EL (cell line): ENCODE measurements around the gene CLIC3.
"Not testable (repeated sequence)": the region's sequence is repeated elsewhere in the genome, so short reads cannot be mapped to it uniquely, and the experiment has no call there.

Source experiments
- DNase-seq: peaks from one replicate; pipeline ENCODE4 v3.0.0-alpha.2; 2016

CLIC3 gene

DNA sequence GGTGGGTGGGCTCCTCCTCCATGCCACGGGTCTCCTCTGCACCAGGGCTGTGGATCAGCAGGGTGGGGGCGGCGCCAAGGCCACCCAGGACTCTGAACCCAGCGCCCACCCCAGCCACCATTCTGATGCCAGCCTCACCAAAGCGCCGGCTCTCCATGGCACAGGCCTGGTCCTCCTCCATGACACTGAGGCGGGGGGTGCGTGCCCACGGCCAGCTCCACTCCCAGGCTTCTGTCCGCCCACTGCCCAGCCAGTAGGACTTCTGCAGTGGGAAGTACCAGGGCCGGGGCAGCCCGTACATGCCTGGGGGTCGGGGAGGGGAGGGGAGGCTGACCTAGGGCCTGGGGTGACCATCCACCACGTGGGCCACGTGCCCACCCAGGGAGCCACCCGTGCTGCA is 20.1 kb upstream of the CLIC3 start:
- no peak for DNase-seq

DNA sequence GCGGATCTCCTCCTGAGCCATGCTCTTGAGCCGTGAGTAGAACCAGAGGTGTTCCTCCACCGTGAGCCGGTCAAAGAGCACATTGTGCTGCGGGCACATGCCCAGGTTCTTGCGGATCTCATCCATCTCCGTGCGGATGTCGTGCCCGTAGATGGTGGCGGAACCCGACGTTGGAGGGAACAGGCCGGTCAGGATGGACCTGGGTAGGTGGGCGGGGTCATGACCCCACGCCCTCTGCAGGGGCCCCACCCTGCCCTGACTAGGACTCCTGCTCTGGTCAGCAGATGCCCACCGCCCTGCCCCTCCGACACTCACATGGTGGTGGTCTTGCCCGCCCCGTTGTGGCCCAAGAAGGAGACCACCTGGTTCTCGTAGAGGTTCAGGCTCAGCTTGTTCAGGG is 19.6 kb upstream of the CLIC3 start:
- DNase-seq: no peak

DNA sequence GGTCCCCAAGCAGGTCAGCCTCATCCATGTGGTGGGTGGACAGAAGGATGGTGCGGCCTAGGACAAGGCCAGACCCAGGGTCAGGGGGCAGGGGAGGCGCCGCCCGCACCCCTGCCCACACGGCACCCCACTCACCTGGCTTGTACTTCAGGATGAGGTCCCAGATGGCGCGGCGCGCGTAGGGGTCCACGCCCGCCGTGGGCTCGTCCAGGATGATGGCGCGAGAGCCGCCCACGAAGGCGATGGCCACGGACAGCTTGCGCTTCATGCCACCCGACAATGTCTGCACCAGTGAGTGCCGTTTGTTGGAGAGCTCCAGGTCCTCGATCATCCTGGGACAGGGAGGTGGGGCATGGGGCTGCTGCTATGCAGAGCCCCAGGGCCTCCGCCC is 19.2 kb upstream of the CLIC3 start:
- no peak for DNase-seq

DNA sequence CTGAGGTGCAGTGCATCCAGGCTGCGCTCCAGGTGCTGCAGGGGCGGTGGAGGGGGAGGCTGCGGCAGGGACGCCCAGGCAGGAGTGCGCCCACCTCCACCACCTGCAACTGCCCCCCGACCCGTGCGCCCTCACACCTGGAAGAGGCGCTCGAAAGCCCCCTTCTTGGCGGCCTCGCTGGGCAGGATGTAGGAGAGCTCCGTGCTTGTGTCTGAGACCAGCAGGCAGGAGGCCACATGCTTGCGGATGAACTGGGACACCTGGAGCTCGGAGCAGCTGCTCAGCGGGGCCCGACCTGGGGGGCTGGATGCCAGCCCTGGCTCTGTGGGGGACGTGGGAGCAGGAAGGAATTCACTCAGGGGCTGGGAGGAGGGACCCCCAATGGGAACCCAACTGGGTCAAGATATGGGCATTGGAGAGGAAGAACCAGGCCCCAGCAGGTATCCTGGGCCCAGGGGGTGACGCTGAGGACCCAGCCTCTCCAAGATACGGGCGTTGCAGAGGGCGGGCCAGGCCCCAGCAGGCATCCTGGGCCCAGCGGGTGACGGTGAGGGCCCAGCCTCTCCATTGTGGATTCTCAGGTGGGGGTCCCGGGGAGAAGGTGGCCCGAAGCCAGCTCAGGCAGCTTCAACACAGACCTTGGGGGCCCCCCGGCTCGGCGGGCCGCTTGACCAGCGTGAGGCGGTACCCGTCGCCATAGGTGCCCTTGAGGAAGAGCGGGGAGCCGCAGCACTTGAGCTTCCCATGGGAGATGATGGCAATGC is 18.6 kb upstream of the CLIC3 start:
- no peak for DNase-seq

DNA sequence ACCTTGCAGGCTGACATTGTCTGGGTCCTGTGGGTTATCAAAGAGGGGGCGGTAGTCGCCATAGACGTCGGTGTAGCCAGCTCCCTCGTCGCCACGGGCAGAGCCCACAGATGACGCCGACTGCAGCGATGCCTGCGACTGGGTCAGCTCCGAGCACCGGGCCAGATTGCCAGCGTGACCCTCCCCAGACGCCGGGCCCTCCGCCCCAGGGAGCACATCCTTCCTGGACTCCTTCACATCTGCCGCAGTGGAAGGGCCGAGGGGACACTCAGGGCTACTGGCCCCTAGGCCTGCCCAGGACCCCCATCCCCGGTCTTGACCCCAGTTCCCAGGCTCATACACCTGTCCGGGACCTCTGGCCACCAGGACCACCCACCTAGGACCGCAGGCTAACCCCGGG is 17.8 kb upstream of the CLIC3 start:
- DNase-seq: no peak

DNA sequence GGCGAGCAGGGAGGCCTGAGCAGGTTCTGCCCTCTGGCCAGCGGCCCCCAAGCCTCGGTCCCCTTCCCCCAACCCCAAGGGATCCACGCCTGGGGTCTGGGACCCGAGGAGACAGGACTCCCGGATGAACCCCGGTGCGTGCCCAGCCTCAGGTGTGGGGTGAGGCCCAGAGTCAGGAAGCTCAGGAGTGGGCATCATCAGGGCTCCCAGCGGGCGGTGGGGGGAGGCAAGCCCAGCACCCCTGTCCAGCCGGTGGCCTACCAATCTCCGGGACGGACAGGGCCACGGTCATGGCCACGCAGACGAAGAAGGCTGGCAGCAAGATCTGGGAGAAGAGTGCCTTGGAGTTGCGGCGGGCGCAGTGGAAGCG is 17.2 kb upstream of the CLIC3 start:
- no peak for DNase-seq

DNA sequence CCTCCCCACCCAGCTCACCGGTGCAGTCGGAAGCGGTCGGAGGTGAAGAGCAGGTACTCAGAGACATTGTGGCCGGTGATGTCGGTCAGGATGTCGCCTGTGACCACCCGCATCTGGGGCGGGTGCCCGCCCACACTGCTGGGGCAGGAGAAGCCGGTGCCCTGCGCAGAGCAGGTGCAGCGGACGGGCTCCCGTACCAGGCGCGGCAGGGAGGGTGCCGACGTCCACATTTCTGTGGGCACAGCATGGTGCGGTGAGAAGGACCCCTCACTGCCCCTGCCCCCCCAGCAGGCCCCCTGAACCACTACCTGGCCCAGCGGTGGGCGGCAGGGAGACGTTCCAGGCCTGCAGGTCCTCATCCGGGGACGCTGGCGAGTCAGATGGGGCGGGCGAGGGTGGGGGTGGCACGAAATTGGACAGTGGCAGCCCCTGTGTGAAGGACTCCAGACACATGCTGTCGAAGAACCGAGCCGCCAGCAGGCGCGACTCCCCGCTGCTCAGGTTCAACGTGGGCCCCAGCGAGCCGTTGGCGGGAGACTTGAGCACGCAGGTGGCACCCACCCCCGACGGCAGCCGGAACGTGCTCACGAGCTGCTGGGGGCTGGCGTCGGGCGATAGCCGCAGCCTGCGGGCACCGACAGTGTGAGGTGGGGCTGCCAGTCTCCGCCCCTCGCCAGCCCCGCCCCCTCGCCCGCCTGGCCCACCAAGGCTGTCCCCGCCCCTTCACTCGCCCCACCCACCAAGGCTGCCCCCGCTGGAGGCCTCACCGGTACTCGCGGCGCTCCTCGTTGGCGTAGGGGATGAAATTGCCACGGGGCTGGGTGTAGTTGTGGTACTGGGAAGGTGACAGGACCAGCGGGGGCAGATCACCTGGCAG is 16.6 kb upstream of the CLIC3 start:
- DNase-seq: no peak

DNA sequence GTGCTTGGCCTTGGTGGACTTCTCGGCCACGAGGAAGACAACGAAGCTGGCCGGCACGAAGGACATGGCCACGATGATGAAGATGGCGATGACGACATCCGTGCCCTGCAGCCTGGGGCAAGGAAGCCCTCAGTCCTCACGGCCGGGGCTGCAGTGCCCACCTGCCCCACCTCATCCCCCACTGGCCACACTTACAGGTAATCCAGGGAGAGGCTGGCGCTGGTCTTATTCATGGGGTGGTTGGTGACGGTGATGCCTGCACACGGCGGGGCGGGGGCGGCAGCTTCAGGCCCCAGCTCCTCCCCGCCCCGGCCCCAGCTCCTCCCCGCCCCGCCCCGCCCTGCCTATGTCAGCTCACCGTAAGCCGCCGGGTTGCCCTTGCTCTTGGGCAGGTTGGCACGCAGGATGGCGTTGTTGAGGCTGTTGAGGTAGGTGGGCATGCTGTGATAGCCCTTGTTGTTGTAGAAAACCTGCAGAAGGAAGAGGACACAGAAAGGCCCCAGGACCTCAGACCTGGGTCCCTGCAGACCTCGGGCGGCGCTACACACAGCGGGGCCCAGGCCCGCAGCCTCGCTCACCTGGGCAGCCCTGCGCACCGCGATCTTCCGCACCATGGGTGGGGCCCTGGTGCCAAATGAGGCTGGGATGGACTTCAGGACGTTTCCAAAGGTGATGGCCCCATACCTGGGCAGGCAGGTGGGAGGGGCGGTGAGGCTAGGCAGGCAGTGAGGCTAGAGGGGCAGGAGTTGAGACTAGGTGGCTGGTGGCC is 15.7 kb upstream of the CLIC3 start:
- DNase-seq: no peak

DNA sequence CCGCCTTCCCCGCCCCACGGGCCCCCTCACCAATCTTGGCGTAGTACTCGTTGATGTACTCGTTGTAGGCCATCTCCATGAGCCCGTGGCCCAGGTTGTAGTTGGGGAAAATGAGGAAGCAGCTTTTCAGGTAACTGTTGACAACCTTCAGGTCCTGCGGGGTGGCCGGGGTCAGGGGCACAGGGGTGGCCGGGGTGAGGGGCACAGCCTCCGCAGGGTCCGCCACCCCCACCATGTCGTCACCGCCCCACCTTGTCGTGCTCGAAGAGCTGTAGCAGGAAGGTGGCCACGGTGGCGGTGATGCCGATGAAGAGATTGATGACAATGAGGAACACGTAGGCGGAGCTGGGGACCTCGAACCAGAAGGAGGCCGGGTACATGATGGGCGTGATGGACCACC is 14.8 kb upstream of the CLIC3 start:
- DNase-seq: no peak

DNA sequence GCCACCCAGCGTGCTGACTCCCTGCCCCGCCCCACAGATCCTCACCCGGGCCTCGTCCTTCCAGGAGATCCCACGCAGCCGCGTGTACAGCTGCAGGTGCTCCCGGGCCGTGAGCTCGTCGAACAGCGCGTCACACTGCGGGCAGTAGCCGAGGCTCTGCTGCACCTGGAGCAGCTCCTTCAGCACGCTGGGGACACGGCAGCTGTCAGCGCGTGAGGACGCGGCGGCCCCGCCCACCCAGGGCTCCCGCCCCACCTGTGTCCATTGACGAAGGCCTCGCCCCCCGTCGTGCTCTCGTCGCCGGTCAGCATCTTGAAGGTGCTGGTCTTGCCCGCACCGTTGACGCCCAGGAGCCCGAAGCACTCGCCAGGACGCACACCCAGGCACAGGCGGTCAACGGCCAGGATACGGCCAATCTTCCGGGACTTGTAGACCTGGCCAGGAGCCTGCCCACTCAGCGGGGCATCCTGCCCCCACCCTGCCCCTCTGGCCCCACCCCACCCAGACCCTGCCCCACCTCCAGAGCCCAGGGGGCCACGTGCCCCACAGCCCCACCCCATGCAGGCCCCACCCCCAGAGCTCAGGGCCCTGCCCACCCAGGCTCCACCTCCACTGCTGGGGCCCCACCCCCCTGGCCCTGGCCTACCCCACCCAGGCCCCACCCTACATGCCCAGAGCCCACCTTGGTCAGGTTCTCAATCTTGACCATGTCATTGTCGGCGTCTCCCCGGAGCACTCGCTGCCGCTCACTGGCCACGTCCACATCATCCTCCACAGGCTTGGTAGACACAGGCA is 13.8 kb upstream of the CLIC3 start:
- no peak for DNase-seq

DNA sequence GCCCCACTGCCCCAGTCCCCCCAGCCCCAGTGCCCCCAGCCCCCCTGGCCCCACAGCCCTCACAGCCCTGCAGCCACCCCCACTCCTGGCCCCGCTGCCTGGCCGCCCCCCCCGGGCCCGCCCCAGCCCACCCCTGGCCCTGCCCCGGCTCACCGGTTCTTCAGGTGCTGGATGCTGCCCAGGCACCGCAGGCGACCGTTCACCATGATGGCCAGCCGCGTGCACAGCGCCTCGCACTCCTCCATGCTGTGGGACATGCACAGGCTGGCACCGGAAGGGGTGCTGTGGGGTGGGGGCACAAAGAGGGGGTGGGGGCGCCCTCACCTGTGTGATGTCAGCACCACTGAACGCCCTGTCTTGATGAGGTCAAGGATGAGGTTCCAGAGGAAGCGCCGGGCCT is 12.8 kb upstream of the CLIC3 start:
- no peak for DNase-seq

DNA sequence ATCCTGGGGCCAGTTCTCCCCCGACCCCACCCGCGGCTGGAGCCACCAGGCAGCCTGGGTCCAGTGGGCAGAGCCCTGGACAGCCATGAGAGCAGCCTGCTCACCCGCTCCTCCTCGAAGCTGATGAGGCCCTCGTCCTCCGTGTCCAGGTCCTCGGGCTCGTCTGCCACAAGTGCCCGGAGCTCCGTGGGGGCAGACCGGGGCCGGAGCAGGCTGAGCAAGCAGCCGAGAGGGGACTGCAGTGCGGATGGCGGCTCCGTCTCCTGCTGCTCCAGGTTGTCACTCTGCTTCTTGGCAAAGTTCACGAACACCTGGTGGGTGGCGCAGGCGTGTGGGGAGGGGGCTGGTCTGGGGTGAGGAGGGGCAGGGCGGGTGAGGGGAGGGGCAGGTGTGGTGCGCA is 11.9 kb upstream of the CLIC3 start:
- no peak for DNase-seq

DNA sequence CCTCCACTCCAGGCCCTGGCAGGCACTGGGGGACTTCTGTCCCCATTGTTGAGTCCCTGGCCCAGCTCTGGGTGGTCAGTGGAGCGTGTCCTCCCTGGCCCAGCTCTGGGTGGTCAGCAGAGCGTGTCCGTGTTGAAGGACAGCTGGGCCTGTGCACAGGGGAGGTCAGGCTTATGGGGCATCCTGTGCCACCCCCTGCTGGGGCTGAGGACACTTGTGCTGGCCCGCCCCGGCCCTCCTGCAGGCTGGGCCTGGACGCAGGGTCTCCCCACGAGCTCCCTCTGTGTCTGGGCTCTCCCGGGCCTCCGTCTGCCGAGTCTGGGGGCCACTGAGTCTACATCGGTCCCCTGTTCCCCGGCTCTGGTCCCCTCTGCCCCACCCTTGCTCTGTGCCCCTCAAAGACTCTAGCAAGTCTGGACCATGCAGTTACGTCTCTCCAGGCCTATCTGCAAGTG is 11.5 kb upstream of the CLIC3 start:
- DNase-seq: no peak

DNA sequence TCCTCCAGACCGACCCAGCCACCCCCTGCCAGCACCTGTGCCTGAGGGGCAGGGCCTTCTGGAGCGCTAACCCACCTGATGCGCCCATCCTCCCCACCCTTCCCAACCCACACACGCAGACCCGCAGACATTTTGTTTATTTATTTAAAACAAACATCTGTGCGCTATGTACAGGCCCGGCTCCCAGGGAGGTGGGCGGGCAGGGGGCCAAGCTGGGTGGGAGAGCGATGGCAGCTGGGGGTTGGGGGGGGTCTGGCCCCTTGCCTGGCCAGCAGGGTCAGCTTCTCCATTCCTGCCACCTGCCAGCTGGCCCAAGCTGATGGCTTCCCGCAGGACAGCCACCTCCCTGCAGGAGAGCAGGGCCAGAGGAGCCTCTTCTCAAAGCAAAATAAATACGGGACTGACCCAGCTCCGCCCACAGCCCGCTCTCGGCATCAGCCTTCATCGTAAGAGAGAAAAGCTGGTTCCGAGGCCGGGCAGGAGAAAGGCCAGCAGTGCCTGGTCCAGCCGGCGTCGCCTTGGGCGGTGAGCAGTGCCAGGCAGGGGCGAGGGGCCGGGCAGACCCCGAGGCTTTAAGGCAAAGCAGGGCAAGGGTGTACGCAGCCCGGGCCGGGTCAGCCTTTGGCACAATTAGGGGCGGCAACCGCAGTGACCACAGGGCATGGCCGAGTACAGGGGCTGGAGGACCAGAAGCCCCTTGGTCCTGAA is 10.9 kb upstream of the CLIC3 start:
- DNase-seq: no peak

DNA sequence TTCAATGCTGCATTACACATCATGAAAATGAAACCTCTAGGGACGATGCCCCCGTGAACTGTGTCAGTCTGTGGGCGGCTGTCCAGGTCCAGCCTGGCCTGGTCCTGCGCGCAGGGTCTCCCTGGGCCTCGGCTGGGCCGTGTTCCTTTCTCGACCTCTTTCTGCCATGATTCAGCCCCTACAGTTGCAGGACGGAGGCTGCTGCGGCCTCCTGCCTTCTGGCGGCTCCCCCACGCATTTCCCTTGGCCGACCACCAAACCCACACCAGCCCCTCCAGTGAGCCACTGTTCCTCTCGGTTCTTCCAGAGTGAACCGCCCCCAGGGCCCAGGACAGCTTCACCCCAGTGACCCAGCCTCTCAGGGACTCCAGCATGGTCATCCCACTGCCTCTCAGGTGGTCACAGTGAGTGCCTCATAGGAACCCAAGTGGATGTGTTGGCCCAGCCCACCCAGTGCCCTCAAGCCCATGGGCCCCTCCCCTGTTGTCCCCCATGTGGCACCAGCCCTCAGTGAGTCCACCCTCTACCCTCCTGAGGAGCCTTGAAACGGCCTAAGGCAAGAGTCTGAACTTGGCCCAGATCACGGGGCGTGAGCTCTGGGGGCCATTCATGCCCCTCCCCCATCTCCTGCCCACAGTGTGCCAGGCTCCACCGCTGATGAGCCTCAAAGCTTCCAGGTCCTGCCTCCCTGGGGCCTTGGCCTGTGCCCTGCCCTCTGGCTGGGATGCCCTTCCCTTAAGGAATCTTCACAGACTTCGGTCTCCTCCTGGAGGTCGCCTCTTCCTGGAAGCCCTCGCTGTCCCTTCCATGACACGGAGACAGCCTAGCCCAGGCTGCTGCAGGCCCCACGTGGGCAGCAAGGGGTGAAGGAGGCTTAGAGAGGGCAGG is 10.0 kb upstream of the CLIC3 start:
- DNase-seq: no peak

DNA sequence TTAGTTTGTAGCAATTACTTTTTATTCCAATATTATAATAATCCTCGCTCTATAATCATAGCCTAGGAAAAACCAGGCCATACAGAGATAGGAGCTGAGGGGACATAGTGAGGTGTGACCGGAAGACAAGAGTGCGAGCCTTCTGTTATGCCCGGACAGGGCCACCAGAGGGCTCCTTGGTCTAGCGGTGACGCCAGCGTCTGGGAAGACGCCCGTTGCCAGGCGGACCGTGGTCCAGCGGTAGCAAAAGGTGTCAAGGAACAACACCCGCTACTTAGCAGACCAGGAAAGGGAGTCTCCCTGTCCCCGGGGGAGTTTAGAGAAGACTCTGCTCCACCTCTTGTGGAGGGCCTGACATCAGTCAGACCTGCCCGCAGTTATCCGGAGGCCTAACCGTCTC is 7.9 kb upstream of the CLIC3 start:
- not testable (repeated sequence) for DNase-seq

DNA sequence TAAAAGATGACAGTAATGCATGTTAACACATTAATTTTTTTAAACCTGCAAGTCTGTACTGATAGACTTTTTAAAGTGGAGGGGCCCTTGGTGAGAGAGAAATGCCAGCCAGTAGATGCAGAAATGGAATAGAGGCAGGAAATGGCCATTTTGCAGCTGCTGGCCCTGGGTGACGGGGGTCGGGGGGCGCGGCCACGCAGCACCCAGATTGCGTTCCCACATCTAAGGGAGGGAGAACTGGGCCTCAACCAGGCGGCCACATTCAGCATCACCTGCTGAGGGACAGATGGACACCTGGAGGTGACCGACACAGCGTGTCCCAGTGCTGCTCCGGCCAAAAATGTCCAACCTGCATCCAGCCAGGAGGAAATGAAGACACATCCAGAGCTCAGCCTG is 6.3 kb upstream of the CLIC3 start:
- no peak for DNase-seq

DNA sequence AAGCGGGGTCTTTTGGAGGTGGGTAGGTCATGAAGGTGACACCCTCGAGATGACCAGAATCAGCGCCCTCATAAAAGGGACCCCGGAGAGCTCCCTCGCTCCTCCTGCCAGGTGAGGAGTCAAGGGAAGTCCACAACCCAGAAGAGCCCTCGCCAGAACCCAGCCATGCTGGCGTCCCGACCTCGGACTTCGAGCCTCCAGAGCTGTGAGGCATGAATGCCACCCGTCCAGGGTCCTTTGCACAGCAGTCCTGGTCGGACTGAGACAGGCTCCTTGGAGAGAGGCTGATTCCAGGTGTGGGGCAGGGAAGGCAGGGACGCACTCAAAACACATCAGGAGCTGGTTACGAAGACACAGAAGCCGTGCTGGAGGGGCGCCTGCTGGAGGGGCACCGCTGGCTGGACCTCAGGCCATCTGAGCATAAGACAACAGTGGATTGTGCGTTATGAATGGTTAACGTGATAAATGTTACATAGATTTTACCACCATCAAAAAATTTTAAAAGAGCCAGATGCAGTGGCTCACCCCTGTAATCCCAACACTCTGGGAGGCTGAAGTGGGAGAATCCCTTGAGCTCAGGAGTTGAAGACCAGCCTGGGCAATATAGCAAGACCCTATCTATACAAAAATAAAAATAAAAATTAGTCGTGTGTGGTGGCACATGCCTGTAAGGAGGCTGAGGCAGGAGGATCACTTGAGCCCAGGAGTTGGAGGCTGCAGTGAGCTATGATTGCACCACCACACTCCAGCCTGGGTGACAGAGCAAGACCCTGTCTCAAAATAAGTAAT is 5.7 kb upstream of the CLIC3 start:
- no peak for DNase-seq

DNA sequence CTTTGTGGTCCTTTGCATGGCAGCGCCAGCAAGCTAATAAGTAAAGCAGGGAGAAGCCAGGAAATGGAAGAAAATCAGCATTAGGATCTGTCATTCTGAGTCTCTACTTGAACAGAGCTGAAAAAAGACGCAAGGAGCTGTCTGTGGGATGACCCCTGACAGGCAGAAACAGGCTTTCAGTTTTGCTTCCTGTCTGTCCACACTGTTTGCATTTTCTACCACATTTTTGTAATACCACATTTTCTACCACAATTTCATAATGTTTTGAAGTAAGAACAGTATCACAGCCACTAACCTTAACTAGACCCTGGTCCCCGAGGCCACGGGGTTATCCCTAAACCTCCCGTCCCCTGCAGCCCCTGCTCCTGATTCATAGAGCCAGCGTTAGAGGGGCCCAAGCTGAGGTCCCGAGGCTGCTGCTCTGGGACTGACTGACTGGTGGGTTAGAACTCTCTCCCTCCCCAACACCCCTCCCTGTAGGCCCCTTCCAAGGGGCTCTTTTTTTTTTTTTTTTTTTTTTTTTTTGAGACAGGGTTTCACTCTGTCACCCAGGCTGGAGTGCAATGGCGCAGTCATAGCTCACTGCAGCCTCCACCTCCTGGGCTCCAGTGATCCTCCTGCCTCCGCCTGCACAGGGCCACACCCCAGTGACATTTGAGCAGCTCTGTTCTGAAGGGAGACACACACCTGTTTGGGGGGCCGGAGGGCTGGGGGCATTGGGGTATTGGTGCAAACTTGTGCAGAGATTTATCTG is 4.0 kb upstream of the CLIC3 start:
- DNase-seq: peak; percentile 73
